Measurements from ENCODE around the gene SZRD1. TPM values are rescaled to one million over a fixed set of nuclear protein-coding genes. Genes with fewer than 3 reads are reported as not detected.

SZRD1 gene
- total and polyA plus RNA-seq, 2 donors (not counting 1 experiment from before 2014, with no cell fraction given): 30.1 to 95.1 TPM

DNA sequence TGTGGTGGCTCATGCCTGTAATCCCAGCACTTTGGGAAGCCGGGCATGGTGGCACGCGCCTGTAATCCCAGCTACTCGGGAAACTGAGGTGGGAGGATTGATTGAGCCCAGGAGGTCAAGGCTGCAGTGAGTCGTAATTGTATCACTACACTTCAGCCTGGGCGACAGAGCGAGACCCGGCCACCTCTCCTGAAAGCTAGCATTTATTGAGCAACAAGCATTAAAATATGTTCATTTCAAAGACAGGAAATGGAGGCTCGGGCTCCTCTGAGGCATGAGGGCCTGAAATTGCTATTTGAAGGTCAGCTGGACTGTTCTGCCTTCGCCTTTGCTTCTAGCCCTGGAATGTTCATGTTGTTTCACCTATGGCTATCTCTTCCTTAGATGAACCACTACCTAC, 35.7 kb downstream of the SZRD1 start:
- no peaks in the 10 kb centered on the region for H3K9me3 ChIP-seq (ENCODE audit: control insufficient read depth, insufficient read depth, low read depth, low read length)
- no peaks in the 10 kb centered on the region for H3K79me2 ChIP-seq (ENCODE audit: control insufficient read depth, insufficient read depth, low read length)
- no peak overlapping the region for H3K9ac ChIP-seq (ENCODE audit: insufficient read depth, low read length)
- H3K4me2 ChIP-seq (ENCODE audit: extremely low read depth, insufficient read depth, low read length): no peak overlapping the region
- no peak for DNase-seq (ENCODE audit: low read depth in 2 of 2)
- peaks cover 2% of the 10 kb centered on the region for H3K36me3 ChIP-seq (ENCODE audit: control insufficient read depth, insufficient read depth, low read length)
- H3K27me3 ChIP-seq (ENCODE audit: control insufficient read depth, insufficient read depth, low read length): no peaks in the 10 kb centered on the region
- no peaks in the 10 kb centered on the region for H4K20me1 ChIP-seq (ENCODE audit: control insufficient read depth, extremely low read depth, insufficient read depth, low read length)
- no peak overlapping the region for H2AFZ ChIP-seq (ENCODE audit: low read length)
- H3K27ac ChIP-seq (ENCODE audit: insufficient read depth, low read length): no peak overlapping the region
- H3K4me1 ChIP-seq (ENCODE audit: control insufficient read depth, extremely low read depth, insufficient read depth, low read length): no peaks in the 10 kb centered on the region
- TF ChIP-seq CTCF (conservative IDR thresholded peaks at IDR 0.05 in 1 of 2, IDR thresholded peaks at IDR 0.05 in 1 of 2; ENCODE audit: low read depth in 1 of 2, low read length in 2 of 2) (no peak), EZH2 (IDR thresholded peaks at IDR 0.05; ENCODE audit: low read length, missing control alignments) (no peak)
- H3K4me3 ChIP-seq (replicated peaks in 1 of 4; ENCODE audit: control extremely low read depth in 1 of 4, insufficient read depth in 1 of 4, low read depth in 3 of 4, low read length in 4 of 4): no peak overlapping the region

DNA sequence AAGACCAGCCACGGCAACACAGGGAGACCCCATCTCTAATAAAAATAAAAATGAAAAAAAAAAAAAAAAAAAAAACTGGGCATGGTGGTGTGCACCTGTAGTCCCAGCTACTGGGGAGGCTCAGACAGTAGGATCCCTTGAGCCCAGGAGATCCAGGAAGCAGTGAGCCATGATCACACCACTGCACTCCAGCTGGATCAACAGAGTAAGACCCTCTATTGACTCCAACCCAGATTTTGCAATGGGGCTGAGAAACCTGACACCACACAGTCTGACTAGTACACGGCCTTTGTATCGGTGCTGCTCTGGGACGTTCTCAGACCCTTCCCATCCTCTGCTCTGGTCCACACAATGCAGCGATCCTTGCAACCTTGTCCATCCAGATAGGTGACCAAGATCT, 38.4 kb downstream of the SZRD1 start:
- Histone ChIP-seq H3K9ac (ENCODE audit: insufficient read depth, low read length) (no peak overlapping the region), H4K20me1 (ENCODE audit: control insufficient read depth, extremely low read depth, insufficient read depth, low read length) (no peaks in the 10 kb centered on the region), H3K27me3 (ENCODE audit: control insufficient read depth, insufficient read depth, low read length) (no peaks in the 10 kb centered on the region), H3K4me1 (ENCODE audit: control insufficient read depth, extremely low read depth, insufficient read depth, low read length) (no peaks in the 10 kb centered on the region), H3K9me3 (ENCODE audit: control insufficient read depth, insufficient read depth, low read depth, low read length) (no peaks in the 10 kb centered on the region), H3K4me2 (ENCODE audit: extremely low read depth, insufficient read depth, low read length) (no peak overlapping the region), H2AFZ (ENCODE audit: low read length) (no peak overlapping the region), H3K27ac (ENCODE audit: insufficient read depth, low read length) (no peak overlapping the region), H3K4me3 (replicated peaks in 1 of 4; ENCODE audit: control extremely low read depth in 1 of 4, insufficient read depth in 1 of 4, low read depth in 3 of 4, low read length in 4 of 4) (no peak overlapping the region), H3K36me3 (ENCODE audit: control insufficient read depth, insufficient read depth, low read length) (no peaks in the 10 kb centered on the region), H3K79me2 (ENCODE audit: control insufficient read depth, insufficient read depth, low read length) (no peaks in the 10 kb centered on the region)
- TF ChIP-seq EZH2 (IDR thresholded peaks at IDR 0.05; ENCODE audit: low read length, missing control alignments) (no peak), CTCF (conservative IDR thresholded peaks at IDR 0.05 in 1 of 2, IDR thresholded peaks at IDR 0.05 in 1 of 2; ENCODE audit: low read depth in 1 of 2, low read length in 2 of 2) (no peak)
- DNase-seq (ENCODE audit: low read depth in 2 of 2): peak in 1 of 2 donors; percentile 10

GRCh38 chr1:16406868-16407267, 39.8 kb downstream of the SZRD1 start:
- H4K20me1 ChIP-seq (ENCODE audit: control insufficient read depth, extremely low read depth, insufficient read depth, low read length): no peaks in the 10 kb centered on the region
- no peaks in the 10 kb centered on the region for H3K36me3 ChIP-seq (ENCODE audit: control insufficient read depth, insufficient read depth, low read length)
- no peaks in the 10 kb centered on the region for H3K9me3 ChIP-seq (ENCODE audit: control insufficient read depth, insufficient read depth, low read depth, low read length)
- no peak for DNase-seq (ENCODE audit: low read depth in 2 of 2)
- no peaks in the 10 kb centered on the region for H3K4me1 ChIP-seq (ENCODE audit: control insufficient read depth, extremely low read depth, insufficient read depth, low read length)
- H3K4me2 ChIP-seq (ENCODE audit: extremely low read depth, insufficient read depth, low read length): no peak overlapping the region
- H2AFZ ChIP-seq (ENCODE audit: low read length): no peak overlapping the region
- H3K27ac ChIP-seq (ENCODE audit: insufficient read depth, low read length): no peak overlapping the region
- H3K27me3 ChIP-seq (ENCODE audit: control insufficient read depth, insufficient read depth, low read length): peaks cover 3% of the 10 kb centered on the region
- TF ChIP-seq EZH2 (IDR thresholded peaks at IDR 0.05; ENCODE audit: low read length, missing control alignments) (no peak), CTCF (conservative IDR thresholded peaks at IDR 0.05 in 1 of 2, IDR thresholded peaks at IDR 0.05 in 1 of 2; ENCODE audit: low read depth in 1 of 2, low read length in 2 of 2) (no peak)
- no peak overlapping the region for H3K4me3 ChIP-seq (replicated peaks in 1 of 4; ENCODE audit: control extremely low read depth in 1 of 4, insufficient read depth in 1 of 4, low read depth in 3 of 4, low read length in 4 of 4)
- H3K9ac ChIP-seq (ENCODE audit: insufficient read depth, low read length): no peak overlapping the region
- H3K79me2 ChIP-seq (ENCODE audit: control insufficient read depth, insufficient read depth, low read length): no peaks in the 10 kb centered on the region

Data from fibroblast of lung (primary cell).